H9 (cell line): ENCODE data around the gene KCNH5. TPM values are rescaled to one million over a fixed set of nuclear protein-coding genes. Genes with fewer than 3 reads are reported as not detected.

Source experiments
- DNase-seq: peaks from one replicate; pipeline ENCODE4 v3.0.0-alpha.2; 2017
- H2AFZ ChIP-seq: one replicate; pipeline ENCODE4 v1.6.1; 2013; ENCODE audit warnings: mild to moderate bottlenecking, low read length, control low read depth, moderate library complexity
- H2AK5ac ChIP-seq: 2 replicates; pipeline ENCODE4 v1.6.1; 2013; ENCODE audit warnings: low read length, control low read depth, mixed read lengths; ENCODE audit not compliant: insufficient read length
- H2BK120ac ChIP-seq: one replicate; pipeline ENCODE4 v1.6.1; 2013; ENCODE audit warnings: low read depth, mild to moderate bottlenecking, low read length, control low read depth, inconsistent platforms; ENCODE audit not compliant: poor library complexity, severe bottlenecking
- H2BK12ac ChIP-seq: 2 replicates; pipeline ENCODE4 v1.6.1; 2013; ENCODE audit warnings: low read length, control low read depth, mixed read lengths, low read depth; ENCODE audit not compliant: insufficient read length
- H2BK15ac ChIP-seq: 2 replicates; pipeline ENCODE4 v1.6.1; 2013; ENCODE audit warnings: low read depth, low read length, control low read depth
- H2BK20ac ChIP-seq: one replicate; pipeline ENCODE4 v1.6.1; 2013; ENCODE audit warnings: low read depth, mild to moderate bottlenecking, low read length, control low read depth, inconsistent platforms; ENCODE audit not compliant: poor library complexity, severe bottlenecking
- H2BK5ac ChIP-seq: 2 replicates; pipeline ENCODE4 v1.6.1; 2013; ENCODE audit warnings: low read length, control low read depth, mixed read lengths; ENCODE audit not compliant: insufficient read length
- H3K14ac ChIP-seq: 2 replicates; pipeline ENCODE4 v1.6.1; 2013; ENCODE audit warnings: low read length, control low read depth; ENCODE audit not compliant: insufficient read depth
- H3K18ac ChIP-seq: 2 replicates; pipeline ENCODE4 v1.6.1; 2013; ENCODE audit warnings: low read depth, mild to moderate bottlenecking, mixed read lengths, low read length, control low read depth; ENCODE audit not compliant: insufficient read length
- H3K23ac ChIP-seq: 2 replicates; pipeline ENCODE4 v1.6.1; 2013; ENCODE audit warnings: low read length, control low read depth, mixed read lengths, low read depth; ENCODE audit not compliant: insufficient read length
- H3K23me2 ChIP-seq: 2 replicates; pipeline ENCODE4 v1.6.1; 2013; ENCODE audit warnings: low read depth, mild to moderate bottlenecking, mixed read lengths, low read length, control low read depth; ENCODE audit not compliant: insufficient read length, poor library complexity, severe bottlenecking
- H3K27ac ChIP-seq: 2 replicates; pipeline ENCODE4 v1.5.1; 2013; ENCODE audit warnings: low read length, control low read depth, mixed read lengths, low read depth; ENCODE audit not compliant: insufficient read length
- H3K27me3 ChIP-seq: 2 replicates; pipeline ENCODE4 v1.6.1; 2013; ENCODE audit warnings: low read length, control low read depth, inconsistent platforms; ENCODE audit not compliant: insufficient read depth
- H3K4ac ChIP-seq: 2 replicates; pipeline ENCODE4 v1.6.1; 2013; ENCODE audit warnings: low read depth, mild to moderate bottlenecking, control low read depth, inconsistent platforms, low read length, moderate library complexity
- H3K4me1 ChIP-seq: 2 replicates; pipeline ENCODE4 v1.6.1; 2013; ENCODE audit warnings: low read length, control low read depth, inconsistent platforms; ENCODE audit not compliant: insufficient read depth
- H3K4me2 ChIP-seq: 2 replicates; pipeline ENCODE4 v1.6.1; 2013; ENCODE audit warnings: low read length, control low read depth, mixed read lengths; ENCODE audit not compliant: insufficient read length, insufficient read depth
- H3K56ac ChIP-seq: 2 replicates; pipeline ENCODE4 v1.6.1; 2013; ENCODE audit warnings: low read depth, mild to moderate bottlenecking, mixed read lengths, low read length, control low read depth; ENCODE audit not compliant: insufficient read length
- H3K79me1 ChIP-seq: 2 replicates; pipeline ENCODE4 v1.6.1; 2013; ENCODE audit warnings: low read depth, mild to moderate bottlenecking, moderate library complexity, low read length, control low read depth, inconsistent platforms; ENCODE audit not compliant: insufficient read depth, poor library complexity, severe bottlenecking
- H3K79me2 ChIP-seq: 2 replicates; pipeline ENCODE4 v1.6.1; 2013; ENCODE audit warnings: low read length, control low read depth, inconsistent platforms; ENCODE audit not compliant: insufficient read depth
- H3K9ac ChIP-seq: 2 replicates; pipeline ENCODE4 v1.6.1; 2013; ENCODE audit warnings: low read length, control low read depth, mixed read lengths; ENCODE audit not compliant: insufficient read length; ENCODE audit errors: extremely low read depth
- H3K9me3 ChIP-seq: one replicate; pipeline ENCODE4 v1.6.1; 2013; ENCODE audit warnings: low read depth, low read length, inconsistent platforms; ENCODE audit not compliant: control insufficient read depth
- H3T11ph ChIP-seq: one replicate; pipeline ENCODE4 v1.6.1; 2013; ENCODE audit warnings: mild to moderate bottlenecking, low read length, control low read depth, inconsistent platforms
- H4K20me1 ChIP-seq: one replicate; pipeline ENCODE4 v1.6.1; 2013; ENCODE audit not compliant: control insufficient read depth, insufficient read length, insufficient read depth
- H4K5ac ChIP-seq: 2 replicates; pipeline ENCODE4 v1.6.1; 2013; ENCODE audit warnings: low read depth, mild to moderate bottlenecking, mixed read lengths, low read length, control low read depth; ENCODE audit not compliant: insufficient read length
- H4K8ac ChIP-seq: replicated peaks from 2 replicates; pipeline ENCODE4 v1.6.1; 2013; ENCODE audit warnings: low read length, control low read depth, mixed read lengths, low read depth; ENCODE audit not compliant: insufficient read length
- H4K91ac ChIP-seq: 2 replicates; pipeline ENCODE4 v1.6.1; 2013; ENCODE audit warnings: low read depth, mild to moderate bottlenecking, moderate library complexity, mixed read lengths, low read length, control low read depth; ENCODE audit not compliant: insufficient read length
- H3K27ac Mint-ChIP-seq, 3 experiments: 2 replicates in 2 of 3; 3 replicates in 1 of 3; pipeline ENCODE4 v1.8.0; 2020 to 2021; ENCODE audit warnings: mixed read lengths in 3 of 3, mild to moderate bottlenecking in 1 of 3, moderate library complexity in 1 of 3
- H3K27me3 Mint-ChIP-seq: 2 replicates; pipeline ENCODE4 v1.8.0; 2021; ENCODE audit warnings: low read depth, mild to moderate bottlenecking, moderate library complexity, mixed read lengths
- H3K36me3 Mint-ChIP-seq, 3 experiments: 2 replicates in 2 of 3; 3 replicates in 1 of 3; pipeline ENCODE4 v1.8.0; 2020 to 2021; ENCODE audit warnings: low read depth in 3 of 3, mixed read lengths in 3 of 3; ENCODE audit not compliant: insufficient read depth in 1 of 3
- H3K4me1 Mint-ChIP-seq, 2 experiments: 2 replicates each; pipeline ENCODE4 v1.8.0; 2020; ENCODE audit warnings: mixed read lengths in 2 of 2
- H3K4me3 Mint-ChIP-seq, 2 experiments: 2 replicates in 1 of 2; 3 replicates in 1 of 2; pipeline ENCODE4 v1.8.0; 2020 to 2021; ENCODE audit warnings: mild to moderate bottlenecking in 2 of 2, mixed read lengths in 2 of 2, moderate library complexity in 1 of 2
- H3K9me3 Mint-ChIP-seq, 2 experiments: 2 replicates in 1 of 2; 3 replicates in 1 of 2; pipeline ENCODE4 v1.8.0; 2020; ENCODE audit warnings: mild to moderate bottlenecking in 2 of 2, mixed read lengths in 2 of 2, moderate library complexity in 1 of 2
- WGBS: extraction: QIAGEN DNeasy Blood & Tissue Kit; methylation state at CpG from one replicate; pipeline ENCODE4 v1.1.7; 2013; ENCODE audit warnings: missing lambda C conversion rate, low lambda C conversion rate, mixed read lengths; ENCODE audit not compliant: insufficient read length; ENCODE audit errors: extremely low coverage; 5-methylcytosine and 5-hydroxymethylcytosine counted together
- total RNA-seq: library from RNA; stranded (reverse); gene quantifications from 2 replicates; pipeline ENCODE4 v1.2.1, GENCODE V29; 2021
- TF ChIP-seq, protein P1 (sequence below): fragments of 200-600 bp; sonication (generic); conservative IDR thresholded peaks from 3 replicates; pipeline ENCODE4 v1.8.0; 2021; ENCODE audit warnings: antibody characterized with exemption, mild to moderate bottlenecking

The KCNH5 gene
- total RNA-seq, 1 experiment from 2014 or later = 0.42 TPM

DNA sequence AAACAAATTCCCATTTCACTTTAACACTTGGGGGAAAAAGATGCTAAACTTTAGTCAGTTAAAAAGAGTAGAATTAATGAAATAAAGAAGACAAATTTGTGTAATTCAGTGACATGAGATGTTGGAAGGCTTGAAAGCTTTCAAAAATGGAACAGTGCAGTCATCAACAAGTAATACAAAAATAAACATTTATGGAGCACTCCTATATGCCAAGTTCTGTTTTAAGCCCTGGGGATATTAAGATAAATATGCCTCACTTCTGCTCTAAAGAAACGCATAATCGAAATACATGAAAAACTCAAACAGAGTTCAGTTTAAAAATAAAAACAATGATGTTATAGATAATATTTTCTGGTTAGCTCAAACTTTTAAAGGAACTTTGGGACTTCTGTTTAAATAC lies 93.0 kb downstream of the KCNH5 start:
- Mint-ChIP-seq H3K27ac (no peak overlapping the region), H3K4me1 (no peaks in the 10 kb centered on the region), H3K4me3 (no peak overlapping the region), H3K27me3 (no peaks in the 10 kb centered on the region), H3K9me3 (no peaks in the 10 kb centered on the region), H3K36me3 (no peaks in the 10 kb centered on the region; a peak in 1 of 7 replicates)
- WGBS = no CpG with 5 or more reads among the region's 2 CpGs
- H4K20me1 ChIP-seq = no peaks in the 10 kb centered on the region
- no peak overlapping the region for H3K23ac ChIP-seq
- no peak overlapping the region for H3K27ac ChIP-seq
- no peak overlapping the region for H3K56ac ChIP-seq
- H3K9me3 ChIP-seq = no peaks in the 10 kb centered on the region
- no peak overlapping the region for H2BK120ac ChIP-seq
- no peak overlapping the region for H3K14ac ChIP-seq
- H3K18ac ChIP-seq = no peak overlapping the region
- H3K79me2 ChIP-seq = no peaks in the 10 kb centered on the region
- H4K91ac ChIP-seq = no peak overlapping the region
- no peak for DNase-seq
- H3K9ac ChIP-seq = no peak overlapping the region
- TF ChIP-seq, protein P1, sequence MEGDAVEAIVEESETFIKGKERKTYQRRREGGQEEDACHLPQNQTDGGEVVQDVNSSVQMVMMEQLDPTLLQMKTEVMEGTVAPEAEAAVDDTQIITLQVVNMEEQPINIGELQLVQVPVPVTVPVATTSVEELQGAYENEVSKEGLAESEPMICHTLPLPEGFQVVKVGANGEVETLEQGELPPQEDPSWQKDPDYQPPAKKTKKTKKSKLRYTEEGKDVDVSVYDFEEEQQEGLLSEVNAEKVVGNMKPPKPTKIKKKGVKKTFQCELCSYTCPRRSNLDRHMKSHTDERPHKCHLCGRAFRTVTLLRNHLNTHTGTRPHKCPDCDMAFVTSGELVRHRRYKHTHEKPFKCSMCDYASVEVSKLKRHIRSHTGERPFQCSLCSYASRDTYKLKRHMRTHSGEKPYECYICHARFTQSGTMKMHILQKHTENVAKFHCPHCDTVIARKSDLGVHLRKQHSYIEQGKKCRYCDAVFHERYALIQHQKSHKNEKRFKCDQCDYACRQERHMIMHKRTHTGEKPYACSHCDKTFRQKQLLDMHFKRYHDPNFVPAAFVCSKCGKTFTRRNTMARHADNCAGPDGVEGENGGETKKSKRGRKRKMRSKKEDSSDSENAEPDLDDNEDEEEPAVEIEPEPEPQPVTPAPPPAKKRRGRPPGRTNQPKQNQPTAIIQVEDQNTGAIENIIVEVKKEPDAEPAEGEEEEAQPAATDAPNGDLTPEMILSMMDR = no peak
- H4K8ac ChIP-seq = no peak overlapping the region
- H2AFZ ChIP-seq = no peak overlapping the region
- no peaks in the 10 kb centered on the region for H3K4me1 ChIP-seq
- H2BK15ac ChIP-seq = no peak overlapping the region
- no peak overlapping the region for H3T11ph ChIP-seq
- H3K4ac ChIP-seq = no peak overlapping the region
- H3K79me1 ChIP-seq = no peaks in the 10 kb centered on the region
- H3K23me2 ChIP-seq = no peaks in the 10 kb centered on the region
- no peak overlapping the region for H2BK20ac ChIP-seq
- H4K5ac ChIP-seq = no peak overlapping the region
- no peaks in the 10 kb centered on the region for H3K27me3 ChIP-seq
- H2AK5ac ChIP-seq = no peak overlapping the region
- H3K4me2 ChIP-seq = no peak overlapping the region
- no peak overlapping the region for H2BK12ac ChIP-seq
- H2BK5ac ChIP-seq = no peak overlapping the region
